Measurements from ENCODE around the gene GALT.
A peak's percentile ranks its signal among the peaks of the same experiment; 100 is the strongest.

GALT gene

DNA sequence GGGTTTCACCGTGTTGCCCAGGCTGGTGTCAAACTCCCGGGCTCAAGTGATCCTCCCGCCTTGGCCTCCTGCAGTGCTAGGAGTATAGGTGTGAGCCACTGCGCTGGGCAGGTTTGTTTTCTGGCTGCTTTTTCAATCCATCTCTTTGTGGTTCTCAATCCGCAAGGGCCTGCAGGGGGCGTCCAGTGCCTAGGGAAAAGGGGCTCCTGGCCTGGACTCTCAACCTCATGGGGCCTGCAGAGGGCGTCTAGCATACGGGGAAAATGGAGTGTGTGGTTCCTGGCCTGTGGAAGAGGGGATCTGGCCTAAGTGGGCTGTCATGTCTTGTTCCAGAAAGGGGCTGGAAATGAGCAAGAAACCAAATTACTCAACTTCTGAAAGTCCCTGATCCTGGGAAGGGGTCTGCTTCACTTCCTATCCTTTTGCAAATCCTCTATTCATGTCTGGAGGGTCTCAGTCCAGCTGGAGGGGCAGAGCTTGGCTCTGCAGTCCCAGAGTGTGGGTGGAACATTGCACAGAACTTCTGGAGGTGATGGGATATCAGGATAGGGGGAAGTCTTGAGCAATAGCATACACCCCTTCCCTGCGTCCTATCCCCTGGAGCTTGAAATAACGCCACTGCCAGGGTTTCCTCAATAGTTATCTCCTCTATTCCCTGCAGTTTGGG is 28.7 kb downstream of the GALT start:
- DNase-seq = peak in 23 of 56 donors; percentile 1 to 53 (median 12)

DNA sequence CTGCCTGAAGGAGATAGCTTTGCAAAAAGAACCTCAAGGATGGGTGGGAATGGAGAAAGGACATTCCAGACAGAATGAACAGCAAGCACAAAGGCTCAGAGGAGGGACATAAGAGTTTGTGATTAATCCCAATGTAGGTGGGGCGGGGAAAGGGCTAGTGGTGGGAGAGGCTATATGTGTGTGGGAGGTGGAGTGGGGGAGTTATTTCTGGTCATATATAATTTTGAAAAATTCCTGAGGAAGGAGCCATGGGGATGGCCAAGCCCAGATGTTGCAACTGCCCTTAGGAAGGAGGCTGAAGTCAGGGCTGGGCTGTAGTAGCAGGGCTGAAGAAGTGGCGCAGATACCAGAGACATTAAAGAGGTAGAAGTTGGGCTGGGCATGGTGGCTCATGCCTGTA is 29.4 kb downstream of the GALT start:
- DNase-seq = no peak

DNA sequence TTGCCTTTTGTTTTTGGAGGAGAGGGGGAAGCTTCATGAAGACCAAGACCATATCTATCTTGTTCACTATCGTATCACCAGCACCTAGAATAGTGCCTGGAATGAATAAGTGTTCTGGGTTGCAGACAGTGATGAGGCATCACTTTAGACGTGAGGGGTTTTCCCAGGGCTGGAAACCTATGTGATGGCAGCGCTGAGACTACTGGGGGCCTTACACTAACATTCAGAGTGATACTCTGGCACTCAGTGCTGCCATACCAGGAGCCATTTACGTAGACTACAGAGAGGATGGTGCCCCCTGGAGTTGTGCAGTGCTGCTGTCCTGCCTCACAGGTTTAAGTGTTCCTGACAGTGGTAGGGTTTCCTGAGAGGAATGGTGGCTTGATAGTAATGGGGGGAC is 37.7 kb downstream of the GALT start:
- DNase-seq = no peak

DNA sequence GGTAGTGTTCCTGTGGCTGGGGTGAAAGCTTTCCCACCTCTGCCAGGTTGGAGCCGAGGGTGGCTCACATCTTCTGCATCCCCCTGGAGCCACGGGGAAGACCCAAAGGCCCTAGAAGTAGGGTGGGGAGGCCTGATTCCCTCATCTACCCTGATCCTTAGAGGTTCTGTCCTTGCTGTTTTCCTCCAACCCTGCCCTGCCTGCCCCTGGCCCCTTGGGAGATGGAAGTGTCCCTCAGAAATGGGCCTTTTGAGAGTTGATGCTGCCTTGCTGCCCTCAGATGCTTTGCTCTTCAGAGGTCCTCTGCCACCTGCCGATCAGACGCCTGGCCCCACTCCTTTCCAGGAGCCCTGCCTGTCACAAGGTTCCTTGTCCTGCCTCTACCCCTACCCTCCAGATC is 38.3 kb downstream of the GALT start:
- no peak for DNase-seq

DNA sequence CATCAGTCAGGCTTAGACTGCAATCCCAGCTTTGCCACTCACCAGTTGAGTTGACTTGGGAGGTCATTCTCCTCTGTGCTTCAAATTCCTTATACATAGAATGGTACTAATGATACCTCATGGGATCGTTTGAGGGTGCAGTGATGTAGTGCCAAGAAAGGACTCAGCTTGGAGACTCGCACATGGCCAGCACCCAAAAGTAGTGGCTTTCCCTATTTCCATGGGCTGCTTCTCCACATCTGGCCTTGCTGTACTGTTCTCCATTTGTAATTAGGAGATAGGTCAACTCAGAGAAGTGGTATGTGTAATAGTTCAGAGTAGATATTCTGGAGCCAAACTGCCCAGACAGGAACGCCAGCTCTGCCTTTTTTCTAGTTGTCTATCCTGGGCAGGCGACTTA is 39.1 kb downstream of the GALT start:
- no peak for DNase-seq

DNA sequence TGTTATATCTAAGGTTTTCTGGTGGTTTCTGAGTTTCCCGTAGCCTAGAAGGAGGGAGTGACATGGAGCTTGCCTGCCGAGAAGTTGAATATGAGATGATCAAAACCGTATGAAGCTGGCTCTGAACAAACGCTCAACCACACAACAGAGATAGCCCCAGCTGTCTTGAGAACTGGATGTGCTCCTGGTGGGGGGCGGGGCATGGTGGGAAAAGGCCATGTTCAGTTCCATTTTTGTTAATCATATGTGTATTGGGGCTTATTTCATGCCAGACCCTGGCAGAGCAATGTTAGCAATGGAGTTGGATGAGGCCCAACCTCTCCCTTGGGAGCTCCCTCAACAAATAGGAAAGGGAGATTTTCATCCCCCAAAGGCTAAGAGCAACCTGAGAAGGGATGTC is 39.8 kb downstream of the GALT start:
- no peak for DNase-seq

DNA sequence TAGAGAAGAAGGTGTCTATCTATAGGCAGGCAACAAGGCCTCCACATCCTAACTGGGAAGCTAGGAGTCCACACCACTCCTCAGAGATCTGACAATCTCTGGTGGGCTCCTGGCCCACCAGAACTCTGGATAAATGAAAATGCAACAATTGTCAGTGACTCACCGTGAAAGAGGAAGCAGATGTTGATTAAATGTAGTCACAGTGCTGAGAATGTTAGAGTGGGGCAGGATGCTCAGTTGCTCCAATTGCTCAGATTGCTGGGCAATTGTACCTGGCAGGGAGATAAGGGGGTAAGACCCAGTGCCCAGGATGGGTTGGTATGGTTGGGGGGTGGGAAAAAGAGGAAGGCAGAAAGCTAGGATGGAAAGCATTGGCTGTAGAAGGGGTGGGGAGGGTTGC is 40.3 kb downstream of the GALT start:
- DNase-seq = no peak

DNA sequence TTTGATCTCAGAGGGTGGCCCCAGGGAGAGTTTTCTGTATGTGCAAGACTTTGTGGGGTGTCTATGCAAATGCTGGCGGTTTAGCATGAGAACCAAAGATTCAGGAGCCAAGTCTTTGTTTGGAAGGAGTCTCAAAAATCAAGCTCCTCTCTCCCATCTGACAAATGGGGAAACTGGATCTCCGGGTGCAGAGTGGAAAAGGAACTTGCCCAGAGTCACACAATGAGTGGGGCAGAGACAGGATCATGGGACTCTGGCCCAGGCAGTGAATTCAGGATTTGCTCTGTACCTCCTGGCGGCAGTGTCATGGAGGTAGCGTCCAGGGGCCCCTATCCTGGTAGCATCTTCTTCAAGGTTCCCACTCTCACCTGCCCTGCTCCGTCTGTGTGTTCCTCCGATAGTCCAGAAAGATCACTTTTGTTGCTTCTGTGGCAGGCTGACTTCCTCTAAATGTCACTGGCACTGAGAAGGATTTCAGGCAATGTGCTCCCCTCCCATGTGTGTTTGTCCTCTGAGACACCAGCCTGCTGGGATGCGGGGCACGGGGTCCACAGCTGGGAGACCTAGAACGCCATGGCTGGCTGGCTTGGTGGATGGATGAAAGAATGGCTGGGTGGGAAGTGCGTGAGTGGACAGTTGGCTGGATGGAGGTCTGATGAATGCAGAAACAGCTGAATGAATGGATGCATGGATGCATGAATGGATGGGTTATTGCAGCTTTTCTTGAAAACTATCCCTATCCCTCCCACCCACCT is 41.0 kb downstream of the GALT start:
- DNase-seq = no peak

DNA sequence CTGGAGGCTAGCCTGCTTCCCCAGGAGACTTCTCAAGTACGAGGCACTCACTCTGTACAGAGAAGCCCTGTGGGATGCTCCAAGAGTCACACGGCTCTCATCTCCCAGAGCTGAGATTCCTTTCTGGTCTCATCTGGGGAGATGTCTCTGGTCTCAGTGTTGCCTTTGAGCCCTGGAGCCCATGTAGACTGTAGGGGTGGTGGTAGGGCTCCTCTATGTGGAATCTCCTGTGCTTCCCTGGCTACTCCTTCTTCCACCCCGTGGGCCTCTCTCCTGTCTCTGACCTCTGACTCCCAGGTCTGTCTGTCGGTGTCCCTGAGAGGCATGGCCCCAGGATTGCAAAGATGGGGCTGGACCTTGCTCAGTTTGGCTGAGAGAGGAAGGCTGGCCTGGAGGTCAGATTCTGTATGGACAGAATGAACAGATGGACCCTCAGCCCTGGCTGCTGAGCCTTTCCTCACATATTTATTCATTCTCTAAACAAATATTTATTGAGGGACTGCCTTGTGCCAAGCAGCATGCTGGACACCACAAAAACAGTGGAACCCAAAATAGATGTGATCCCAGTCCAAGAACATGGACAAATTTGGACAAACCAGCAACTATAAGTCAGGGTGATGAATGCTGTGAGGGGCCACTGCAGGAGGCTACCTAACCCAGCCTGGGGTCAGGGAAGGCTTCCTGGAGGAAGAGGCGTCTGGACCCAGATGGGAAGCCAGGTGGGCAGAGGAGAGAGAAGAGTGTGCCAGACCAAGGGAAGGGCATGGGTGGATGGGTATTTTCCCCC is 42.0 kb downstream of the GALT start:
- DNase-seq = no peak

DNA sequence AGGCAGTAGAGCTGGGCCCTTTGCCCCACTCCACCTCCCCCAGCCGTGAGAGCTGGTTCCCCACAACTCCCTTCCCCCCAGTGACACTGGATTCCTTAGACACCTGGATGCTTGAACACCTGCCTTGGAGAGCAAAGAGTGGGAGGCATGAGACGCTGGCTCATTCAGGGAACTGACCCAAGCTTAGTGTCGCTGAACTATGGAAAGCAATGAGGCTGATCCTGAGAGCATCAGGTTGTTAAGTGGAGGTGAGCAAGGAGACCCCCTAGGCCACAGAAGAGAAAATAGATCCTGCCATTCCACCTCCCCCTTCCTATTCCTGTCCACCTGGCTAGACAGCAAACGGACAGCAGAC is 42.6 kb downstream of the GALT start:
- no peak for DNase-seq

DNA sequence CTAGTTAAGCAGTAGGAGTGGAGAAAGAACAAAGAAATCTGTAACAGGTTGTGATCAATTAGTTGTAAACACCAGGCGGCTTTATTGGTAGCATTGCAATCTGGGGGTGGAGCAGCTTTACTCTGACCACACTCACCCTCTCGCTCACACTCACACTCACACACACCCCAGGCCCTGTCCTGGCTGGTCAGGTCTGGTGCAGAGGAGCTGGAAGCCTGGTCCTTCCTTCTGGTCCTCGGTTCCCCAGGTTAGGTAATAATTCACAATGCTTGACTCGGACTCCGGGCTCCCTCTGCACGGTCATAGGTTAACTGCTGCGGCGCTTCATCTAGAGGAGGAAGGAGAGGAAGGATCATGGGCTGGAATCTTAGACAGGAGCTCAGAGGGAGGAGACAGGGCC is 43.0 kb downstream of the GALT start:
- DNase-seq = no peak

DNA sequence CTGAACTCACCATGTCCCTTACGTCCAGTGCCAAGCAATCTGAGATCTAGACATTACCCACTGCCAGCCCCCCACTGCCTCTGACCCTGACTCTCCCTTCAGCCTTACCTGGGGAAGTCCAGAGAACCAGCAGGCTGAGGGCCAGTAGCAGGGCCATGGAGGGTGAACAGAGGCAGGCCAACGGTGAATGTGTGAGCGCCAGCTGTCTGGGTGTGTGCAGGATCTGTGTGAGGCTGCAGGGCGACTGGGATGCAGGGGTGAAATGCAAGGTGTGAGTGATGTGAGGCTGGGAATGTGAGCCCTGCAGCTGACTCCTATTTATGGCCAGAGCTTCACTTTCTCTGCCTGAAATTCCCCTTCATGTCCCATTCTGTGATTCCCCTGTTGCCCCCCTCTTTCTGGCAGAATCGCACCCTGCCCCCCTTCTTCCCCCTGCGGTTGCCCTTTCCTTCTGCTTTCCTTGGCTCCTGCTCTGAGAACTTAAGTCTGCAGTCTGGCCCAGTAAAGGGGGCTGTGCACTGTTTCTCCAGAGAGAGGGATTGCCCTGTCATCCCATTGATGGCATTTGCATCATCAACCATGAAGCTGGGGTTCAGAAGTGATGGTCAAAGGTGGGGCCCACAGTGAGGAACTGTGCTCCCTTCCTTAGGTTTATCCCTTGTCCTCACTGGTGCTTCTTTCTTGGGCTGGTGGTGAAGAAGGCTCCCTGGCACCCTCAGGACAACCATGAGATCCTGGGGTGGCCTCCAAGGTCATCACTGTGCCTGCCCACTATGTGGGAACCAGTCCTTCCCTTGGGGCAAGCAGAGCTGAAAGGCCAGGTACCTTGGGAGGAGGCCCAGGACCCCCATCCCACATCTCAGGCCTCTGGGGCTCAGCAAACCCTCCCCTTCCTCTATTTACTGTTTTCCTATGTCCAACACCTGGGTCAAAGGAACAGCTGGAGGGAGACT is 44.8 kb downstream of the GALT start, which contains the start of gene CCL19:
Gene CCL19 (minus strand): TSS at position 294 of the 953 bp plus-strand sequence. CDS start 137 bp downstream, at position 157.
- DNase-seq = no peak

DNA sequence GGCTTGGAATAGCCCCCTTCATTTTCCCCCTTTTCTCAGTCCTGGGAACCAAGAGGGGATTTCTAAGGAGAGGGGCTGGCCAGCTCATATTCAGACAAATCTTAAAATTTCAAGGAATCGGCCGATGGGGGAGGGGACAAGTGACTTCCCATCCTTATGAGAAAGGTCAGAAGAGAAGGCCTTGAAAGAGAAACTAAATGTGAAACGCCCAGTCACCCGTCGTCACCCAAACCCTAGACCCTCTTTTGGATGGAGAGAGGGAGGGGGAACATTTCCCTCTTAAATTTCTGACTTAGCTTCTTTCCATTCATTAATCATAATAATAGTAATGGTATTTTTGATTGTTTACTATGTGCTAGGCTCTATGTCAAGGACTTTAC is 45.5 kb downstream of the GALT start:
- no peak for DNase-seq

DNA sequence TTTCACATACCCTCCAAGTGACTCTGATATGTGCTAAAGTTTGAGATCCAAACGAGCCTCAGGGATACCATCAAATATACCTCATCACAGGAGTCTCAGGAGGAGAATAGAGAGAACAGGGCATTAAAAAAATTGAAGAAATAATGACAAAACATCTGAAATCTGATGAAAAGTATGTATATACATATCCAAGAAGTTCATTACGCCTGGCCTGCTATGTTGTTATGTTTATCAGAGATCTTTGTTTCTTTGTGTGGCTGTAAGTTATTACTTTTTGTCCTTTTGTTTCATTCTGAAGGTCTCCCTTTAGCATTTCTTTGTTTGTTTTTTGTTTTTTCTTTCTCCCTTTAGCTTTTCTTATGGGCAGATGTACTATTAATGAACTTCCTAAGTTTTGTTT is 47.1 kb downstream of the GALT start:
- DNase-seq = no peak

DNA sequence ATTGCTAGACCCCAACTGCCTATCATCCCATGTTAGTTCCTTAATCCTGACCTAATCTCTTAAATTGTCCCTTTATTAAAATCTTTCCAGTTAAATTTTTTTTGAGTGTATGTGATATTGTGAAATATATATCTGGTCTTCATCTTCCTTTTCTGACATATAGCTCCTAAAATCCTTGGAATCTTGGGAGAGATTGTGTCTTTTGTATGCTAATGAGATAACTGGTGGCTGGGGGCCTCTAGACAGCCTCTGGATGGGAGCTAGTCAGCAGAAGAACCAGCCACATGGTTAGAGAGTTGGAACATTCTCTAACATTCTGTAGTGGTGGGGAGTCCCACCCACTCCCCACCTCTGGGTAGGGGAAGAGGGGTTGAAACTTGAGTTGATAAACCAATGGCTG is 48.3 kb downstream of the GALT start:
- no peak for DNase-seq
